T-cell (primary cell): ENCODE results near the gene GRB2. TPM values are rescaled to one million over a fixed set of nuclear protein-coding genes. Genes with fewer than 3 reads are reported as not detected.

Experiments
- ATAC-seq, 4 experiments: fragments of 200-7000 bp in 3 of 4; fragments of 150-1000 bp in 1 of 4; cut with Tn5 transposase; replicated peaks in 1 of 4; 1 replicate in 3 of 4; 2 replicates in 1 of 4; pipeline ENCODE4 v1.10.0; 2021; ENCODE audit warnings: moderate library complexity in 3 of 4, mild to moderate bottlenecking in 2 of 4, moderate number of reproducible peaks in 1 of 4
- CTCF ChIA-PET, 2 donors: fragments of 300-600 bp; sonication (Branson Sonifier 250); formaldehyde crosslinking; loops; one replicate each; lab custom pipeline; 2022; ENCODE audit warnings: antibody characterized with exemption in 2 of 2; lab: Charles Lee
- POLR2A ChIA-PET, 2 donors: fragments of 300-600 bp; sonication (Branson Sonifier 250); formaldehyde crosslinking; loops; one replicate each; lab custom pipeline; 2022; ENCODE audit warnings: antibody characterized with exemption in 2 of 2; lab: Charles Lee
- DNase-seq, 35 experiments: peaks; one replicate each; pipeline versions ENCODE4 v3.0.0 to v3.0.0-alpha.2; 2013 to 2023
- H3K27ac ChIP-seq: one replicate; pipeline ENCODE4 v1.5.1; 2013; ENCODE audit warnings: low read length
- H3K27me3 ChIP-seq, 2 experiments: replicated peaks in 1 of 2; 1 replicate in 1 of 2; 2 replicates in 1 of 2; pipeline versions ENCODE4 v1.6.1 to v1.7.0; 2013; ENCODE audit warnings: low read length in 1 of 2, mixed read lengths in 1 of 2; ENCODE audit not compliant: control insufficient read depth in 2 of 2, insufficient read depth in 2 of 2; ENCODE audit errors: extremely low read depth in 1 of 2
- H3K36me3 ChIP-seq, 2 donors: 1 replicate in 1 of 2; 2 replicates in 1 of 2; pipeline versions ENCODE4 v1.6.1 to v1.7.0; 2013; ENCODE audit warnings: low read length in 1 of 2; ENCODE audit not compliant: control insufficient read depth in 2 of 2, insufficient read depth in 1 of 2; ENCODE audit errors: extremely low read depth in 1 of 2
- H3K4me1 ChIP-seq, 2 experiments: 1 replicate in 1 of 2; 2 replicates in 1 of 2; pipeline versions ENCODE4 v1.6.1 to v1.7.0; 2013; ENCODE audit warnings: low read length in 2 of 2, mixed read lengths in 1 of 2; ENCODE audit not compliant: insufficient read depth in 2 of 2, control insufficient read depth in 1 of 2; ENCODE audit errors: extremely low read depth in 1 of 2
- H3K4me3 ChIP-seq, 2 donors: 1 replicate in 1 of 2; 2 replicates in 1 of 2; pipeline versions ENCODE4 v1.5.1 to v1.7.0; 2013; ENCODE audit warnings: mild to moderate bottlenecking in 2 of 2, low read length in 1 of 2, moderate library complexity in 1 of 2; ENCODE audit not compliant: control insufficient read depth in 1 of 2; ENCODE audit errors: extremely low read depth in 1 of 2
- H3K9me3 ChIP-seq: 2 replicates; pipeline ENCODE4 v1.7.0; 2013
- H3K27ac Mint-ChIP-seq, 2 donors: one replicate each; pipeline ENCODE4 v1.8.0; 2020 to 2021; ENCODE audit warnings: mild to moderate bottlenecking in 2 of 2, mixed read lengths in 2 of 2
- H3K27me3 Mint-ChIP-seq, 2 donors: one replicate each; pipeline ENCODE4 v1.8.0; 2021 to 2022; ENCODE audit warnings: mixed read lengths in 2 of 2
- H3K36me3 Mint-ChIP-seq: one replicate; pipeline ENCODE4 v1.8.0; 2021; ENCODE audit warnings: mixed read lengths
- H3K4me1 Mint-ChIP-seq, 3 donors: one replicate each; pipeline ENCODE4 v1.8.0; 2020 to 2022; ENCODE audit warnings: mixed read lengths in 3 of 3, mild to moderate bottlenecking in 1 of 3
- H3K4me3 Mint-ChIP-seq, 3 donors: one replicate each; pipeline ENCODE4 v1.8.0; 2020 to 2022; ENCODE audit warnings: mild to moderate bottlenecking in 3 of 3, mixed read lengths in 3 of 3, moderate library complexity in 3 of 3
- H3K9me3 Mint-ChIP-seq, 3 donors: one replicate each; pipeline ENCODE4 v1.8.0; 2020 to 2022; ENCODE audit warnings: mixed read lengths in 3 of 3
- WGBS: methylation state at CpG from one replicate; pipeline ENCODE4 v1.1.5; 2013; ENCODE audit warnings: missing lambda C conversion rate; ENCODE audit not compliant: insufficient coverage; 5-methylcytosine and 5-hydroxymethylcytosine counted together
- total RNA-seq, 35 experiments: library from RNA in 6 of 35; stranded (reverse) in 6 of 35; fragments of 120-200 nt in 1 of 35; gene quantifications; one replicate each; pipeline versions ENCODE4 v1.2.1 to v1.2.4 and lab custom pipeline; 2013 to 2026

GRB2 gene
- total RNA-seq, 5 donors from 2014 or later (not counting 1 experiment from before 2014, with no cell fraction given): 103 to 133 (median 130) TPM

GRCh38 chr17:75318211-75318610 lies 87.3 kb downstream of the GRB2 start:
- Histone ChIP-seq H3K27ac (no peak overlapping the region), H3K36me3 (peaks cover 12 to 46% of the 10 kb centered on the region in 2 donors), H3K9me3 (no peaks in the 10 kb centered on the region), H3K27me3 (peaks cover 0 to 3% of the 10 kb centered on the region in 2 experiments), H3K4me1 (peaks cover 0 to 2% of the 10 kb centered on the region in 2 experiments), H3K4me3 (no peak overlapping the region)
- Mint-ChIP-seq H3K36me3 (peaks cover 15% of the 10 kb centered on the region), H3K4me1 (peaks cover 1 to 6% (median 5%) of the 10 kb centered on the region in 3 donors), H3K27me3 (no peaks in the 10 kb centered on the region), H3K4me3 (no peak overlapping the region), H3K9me3 (no peaks in the 10 kb centered on the region), H3K27ac (peak overlapping the region; percentile 11 to 27)
- ChIA-PET POLR2A (no interaction called here), CTCF (no interaction called here)
- 94% methylated on average over 5 of the region's 10 CpGs for WGBS
- DNase-seq (no peak), ATAC-seq (no peak)

- no peaks in the 10 kb centered on the region for H3K4me1 ChIP-seq
- H3K4me3 Mint-ChIP-seq: no peak overlapping the region
- H3K27ac Mint-ChIP-seq: peak overlapping the region in 1 of 2 donors; percentile 16
- H3K9me3 Mint-ChIP-seq: no peaks in the 10 kb centered on the region
- DNase-seq (no peak), ATAC-seq (no peak)
- WGBS: 84% methylated on average over 8 of the region's 11 CpGs
- H3K27me3 ChIP-seq: peaks cover 0 to 3% of the 10 kb centered on the region in 2 experiments
- peaks cover 12 to 45% of the 10 kb centered on the region in 2 donors for H3K36me3 ChIP-seq
- no peak overlapping the region for H3K4me3 ChIP-seq
- H3K27me3 Mint-ChIP-seq: no peaks in the 10 kb centered on the region
- peaks cover 0 to 5% (median 3%) of the 10 kb centered on the region in 3 donors for H3K4me1 Mint-ChIP-seq
- H3K36me3 Mint-ChIP-seq: peaks cover 15% of the 10 kb centered on the region
- ChIA-PET POLR2A (interaction anchor here in 1 of 2 donors (0.6 kb wide), 1 partner anchor 43 kb away, joined by 3 read pairs; no protein-coding TSS in a partner anchor), CTCF (interaction anchor here in 1 of 2 donors (0.6 kb wide), 1 partner anchor 26 kb away, joined by 9 read pairs; no protein-coding TSS in a partner anchor)
- no peak overlapping the region for H3K27ac ChIP-seq
- no peaks in the 10 kb centered on the region for H3K9me3 ChIP-seq
Observed at GRCh38 chr17:75317671-75318070, 87.8 kb downstream of the GRB2 start.

GRCh38 chr17:75316253-75316652 lies 89.2 kb downstream of the GRB2 start:
- peak overlapping the region; percentile 22 to 57 for H3K27ac Mint-ChIP-seq
- 70% methylated on average over 4 of the region's 5 CpGs for WGBS
- H3K4me3 Mint-ChIP-seq: no peak overlapping the region

GRCh38 chr17:75315541-75316243 lies 89.8 kb downstream of the GRB2 start:
- ChIA-PET POLR2A (interaction anchor here (0.5 to 0.7 kb wide), 4 partner anchors 44 to 148 kb away, joined by 3 to 6 read pairs (median 4); no protein-coding TSS in a partner anchor), CTCF (no interaction called here)
- peaks cover 0 to 3% of the 10 kb centered on the region in 2 experiments for H3K27me3 ChIP-seq
- Mint-ChIP-seq H3K4me3 (no peak overlapping the region), H3K27ac (peak overlapping the region; percentile 22 to 57), H3K36me3 (peaks cover 10% of the 10 kb centered on the region), H3K27me3 (no peaks in the 10 kb centered on the region), H3K4me1 (peaks cover 0 to 9% (median 5%) of the 10 kb centered on the region in 3 donors), H3K9me3 (no peaks in the 10 kb centered on the region)
- H3K9me3 ChIP-seq: no peaks in the 10 kb centered on the region
- DNase-seq (no peak), ATAC-seq (no peak)
- peaks cover 0 to 9% of the 10 kb centered on the region in 2 experiments for H3K4me1 ChIP-seq
- H3K4me3 ChIP-seq: no peak overlapping the region
- 72% methylated on average over 13 of the region's 19 CpGs for WGBS
- no peak overlapping the region for H3K27ac ChIP-seq
- H3K36me3 ChIP-seq: peaks cover 6 to 34% of the 10 kb centered on the region in 2 donors

More at GRCh38 chr17:75316253-75316652, 89.2 kb downstream of the GRB2 start:
- Histone ChIP-seq H3K36me3 (peaks cover 12 to 39% of the 10 kb centered on the region in 2 donors), H3K27ac (no peak overlapping the region), H3K4me1 (peaks cover 0 to 8% of the 10 kb centered on the region in 2 experiments), H3K4me3 (no peak overlapping the region), H3K27me3 (peaks cover 0 to 3% of the 10 kb centered on the region in 2 experiments), H3K9me3 (no peaks in the 10 kb centered on the region)
- peaks cover 11% of the 10 kb centered on the region for H3K36me3 Mint-ChIP-seq
- H3K27me3 Mint-ChIP-seq: no peaks in the 10 kb centered on the region
- no peaks in the 10 kb centered on the region for H3K9me3 Mint-ChIP-seq
- ATAC-seq (peak in 1 of 4 experiments; percentile 23), DNase-seq (no peak)
- POLR2A ChIA-PET: interaction anchor here (0.5 to 0.7 kb wide), 3 partner anchors 43 to 85 kb away, joined by 3 to 5 read pairs (median 3); no protein-coding TSS in a partner anchor
- CTCF ChIA-PET: no interaction called here
- peaks cover 0 to 9% (median 5%) of the 10 kb centered on the region in 3 donors for H3K4me1 Mint-ChIP-seq

- peaks cover 0 to 9% of the 10 kb centered on the region in 2 experiments for H3K4me1 ChIP-seq
- no peak overlapping the region for H3K4me3 Mint-ChIP-seq
- peaks cover 0 to 3% of the 10 kb centered on the region in 2 experiments for H3K27me3 ChIP-seq
- WGBS: 73% methylated on average over 5 of the region's 14 CpGs
- no peaks in the 10 kb centered on the region for H3K36me3 Mint-ChIP-seq
- ChIA-PET POLR2A (interaction anchor here in 1 of 2 donors (0.6 kb wide), 1 partner anchor 82 kb away, joined by 3 read pairs; no protein-coding TSS in a partner anchor), CTCF (interaction anchor here in 1 of 2 donors (0.6 kb wide), 1 partner anchor 79 kb away, joined by 3 read pairs; no protein-coding TSS in a partner anchor)
- peak overlapping the region; percentile 11 to 75 for H3K27ac Mint-ChIP-seq
- H3K36me3 ChIP-seq: peaks cover 5 to 17% of the 10 kb centered on the region in 2 donors
- no peak overlapping the region for H3K4me3 ChIP-seq
- H3K9me3 ChIP-seq: no peaks in the 10 kb centered on the region
- ATAC-seq (no peak), DNase-seq (no peak)
- no peaks in the 10 kb centered on the region for H3K27me3 Mint-ChIP-seq
- no peaks in the 10 kb centered on the region for H3K9me3 Mint-ChIP-seq
- peaks cover 5 to 9% (median 5%) of the 10 kb centered on the region in 3 donors for H3K4me1 Mint-ChIP-seq
- no peak overlapping the region for H3K27ac ChIP-seq
Observed at GRCh38 chr17:75313941-75314551, 91.4 kb downstream of the GRB2 start.
